HepG2 (cell line): Measurements from ENCODE around the gene MADD. TPM values are rescaled to one million over a fixed set of nuclear protein-coding genes. Genes with fewer than 3 reads are reported as not detected.

ENCODE experiments used
- CREB3 ChIP-seq: sonication (generic); formaldehyde crosslinking; IDR thresholded peaks from 2 replicates; pipeline ENCODE4 v1.5.0; 2020; ENCODE audit warnings: missing genetic modification reagents
- FOXA3 ChIP-seq: IDR thresholded peaks from 2 replicates; pipeline ENCODE4 v1.6.1; 2016; ENCODE audit warnings: missing genetic modification reagents, missing compliant biosample characterization
- JDP2 ChIP-seq: sonication (generic); formaldehyde crosslinking; IDR thresholded peaks from 2 replicates; pipeline ENCODE4 v1.8.1; 2022; ENCODE audit warnings: missing genetic modification reagents, borderline replicate concordance
- KAT2B ChIP-seq: fragments of 150-350 bp; IDR thresholded peaks from 2 replicates; pipeline ENCODE4 v1.6.1; 2014; ENCODE audit warnings: low read depth, low read length, borderline replicate concordance
- MED1 ChIP-seq: sonication (generic); formaldehyde crosslinking; IDR thresholded peaks from 2 replicates; pipeline ENCODE4 v1.4.0; 2020; ENCODE audit warnings: missing genetic modification reagents
- MXD4 ChIP-seq: IDR thresholded peaks from 2 replicates; pipeline ENCODE4 v1.6.1; 2016; ENCODE audit warnings: mild to moderate bottlenecking, missing biosample characterization, missing genetic modification reagents
- MZF1 ChIP-seq: sonication (generic); formaldehyde crosslinking; IDR thresholded peaks from 2 replicates; pipeline ENCODE4 v1.8.1; 2023; ENCODE audit warnings: mild to moderate bottlenecking, missing genetic modification reagents, borderline replicate concordance
- NR3C1 ChIP-seq: sonication (generic); formaldehyde crosslinking; IDR thresholded peaks from 2 replicates; pipeline ENCODE4 v1.4.0; 2020; ENCODE audit warnings: missing genetic modification reagents
- POGK ChIP-seq: sonication (generic); formaldehyde crosslinking; conservative IDR thresholded peaks from 2 replicates; pipeline ENCODE4 v1.8.0; 2022; ENCODE audit warnings: mild to moderate bottlenecking, moderate library complexity, missing genetic modification reagents
- RFXANK ChIP-seq: IDR thresholded peaks from 2 replicates; pipeline ENCODE4 v1.6.1; 2016
- SNAI1 ChIP-seq: sonication (generic); formaldehyde crosslinking; IDR thresholded peaks from 2 replicates; pipeline ENCODE4 v1.5.0; 2020; ENCODE audit warnings: mild to moderate bottlenecking, missing genetic modification reagents, borderline replicate concordance
- SOX13 ChIP-seq, 3 experiments: fragments of 450-650 bp in 1 of 3; sonication (generic) in 1 of 3; formaldehyde crosslinking in 1 of 3; IDR thresholded peaks in 2 of 3; conservative IDR thresholded peaks in 1 of 3; 2 replicates each; pipeline versions ENCODE4 v1.5.0 to v1.6.1; 2016 to 2020; ENCODE audit warnings: antibody characterized with exemption in 1 of 3, mild to moderate bottlenecking in 1 of 3, missing compliant biosample characterization in 1 of 3, missing genetic modification reagents in 1 of 3, moderate library complexity in 1 of 3
- TOE1 ChIP-seq: sonication (generic); formaldehyde crosslinking; IDR thresholded peaks from 2 replicates; pipeline ENCODE4 v1.4.0; 2020; ENCODE audit warnings: mild to moderate bottlenecking, missing genetic modification reagents
- U2AF2 ChIP-seq: fragments of 200-400 bp; formaldehyde crosslinking; IDR thresholded peaks from 2 replicates; pipeline ENCODE4 v1.6.1; 2017; ENCODE audit warnings: low read depth, mild to moderate bottlenecking, low read length
- YY1 ChIP-seq: IDR thresholded peaks from 2 replicates; pipeline ENCODE4 v1.6.1; 2011; ENCODE audit warnings: low read length, low read depth, moderate library complexity, mild to moderate bottlenecking; ENCODE audit not compliant: insufficient read depth, insufficient replicate concordance
- ZNF207 ChIP-seq: fragments of 450-650 bp; IDR thresholded peaks from 2 replicates; pipeline ENCODE4 v1.6.1; 2016; ENCODE audit warnings: antibody characterized with exemption, borderline replicate concordance
- ZNF264 ChIP-seq: sonication (generic); formaldehyde crosslinking; IDR thresholded peaks from 2 replicates; pipeline ENCODE4 v1.4.0; 2020; ENCODE audit warnings: missing genetic modification reagents
- ZNF30 ChIP-seq: sonication (generic); formaldehyde crosslinking; IDR thresholded peaks from 2 replicates; pipeline ENCODE4 v1.5.0; 2020; ENCODE audit warnings: mild to moderate bottlenecking, missing genetic modification reagents
- ZNF557 ChIP-seq: sonication (generic); formaldehyde crosslinking; IDR thresholded peaks from 2 replicates; pipeline ENCODE4 v1.4.0; 2020; ENCODE audit warnings: missing genetic modification reagents
- polyA plus RNA-seq, 8 experiments: library from polyadenylated mRNA; depleted of rRNA in 3 of 8; stranded (reverse) in 7 of 8; unstranded in 1 of 8; fragments of >200 nt; fragmentation: Illumina TruSeq in 4 of 8; extraction: Trizol in 4 of 8; gene quantifications; 2 replicates each; pipeline versions ENCODE4 v1.2.1 to v1.2.3, GENCODE V29; 2011 to 2016; ENCODE audit warnings: low read depth in 4 of 8, missing spikeins in 1 of 8, mixed read lengths in 1 of 8; ENCODE audit not compliant: insufficient read depth in 1 of 8
- total RNA-seq, 5 experiments: library from RNA; depleted of rRNA; stranded (reverse); fragments of >200 nt; fragmentation: Illumina TruSeq; extraction: Trizol; gene quantifications; 2 replicates each; pipeline ENCODE4 v1.2.3, GENCODE V29; 2016; ENCODE audit warnings: low read depth in 1 of 5
- TF ChIP-seq, protein P1 (sequence below): IDR thresholded peaks from 2 replicates; pipeline ENCODE4 v1.6.1; 2016; ENCODE audit warnings: mild to moderate bottlenecking
- TF ChIP-seq, protein P2 (sequence below): sonication (generic); formaldehyde crosslinking; IDR thresholded peaks from 2 replicates; pipeline ENCODE4 v1.8.1; 2023; ENCODE audit warnings: mild to moderate bottlenecking, missing genetic modification reagents
- TF ChIP-seq, protein P3 (sequence below): sonication (generic); formaldehyde crosslinking; IDR thresholded peaks from 2 replicates; pipeline ENCODE4 v1.5.1; 2020; ENCODE audit warnings: mild to moderate bottlenecking, missing genetic modification reagents, borderline replicate concordance
- TF ChIP-seq, protein P4 (sequence below): sonication (generic); formaldehyde crosslinking; IDR thresholded peaks from 2 replicates; pipeline ENCODE4 v1.4.0; 2020; ENCODE audit warnings: missing genetic modification reagents

MADD gene
- total and polyA plus RNA-seq, 2 of the 13 experiments (the other 11 are each of a cell fraction or from before 2014, with no cell fraction given), result 18.0 to 29.2 TPM

GRCh38 chr11:47257517-47258316 lies 12.2 kb upstream of the MADD start, which contains the start of gene NR1H3 (continued):
- peak; percentile 62; the same call in 1 of the 2 replicates for TF ChIP-seq MED1 (CRISPR knock-in tag)
- TF ChIP-seq MXD4 (CRISPR knock-in tag), result no peak
- no peak for TF ChIP-seq ZNF207
- peak; percentile 9 for TF ChIP-seq YY1
- no peak for TF ChIP-seq TOE1 (CRISPR knock-in tag)
- TF ChIP-seq JDP2 (CRISPR knock-in tag), result no peak
- peak; percentile 85; the same call in 1 of the 2 replicates for TF ChIP-seq POGK (CRISPR knock-in tag)
- TF ChIP-seq FOXA3 (CRISPR knock-in tag), result peak; percentile 6; the same call in 1 of the 2 replicates
- TF ChIP-seq SNAI1 (CRISPR knock-in tag), result 0 out of 2 replicates have a peak, but pooled peaks have one; percentile 11
- no peak for TF ChIP-seq KAT2B
- TF ChIP-seq, protein P1, sequence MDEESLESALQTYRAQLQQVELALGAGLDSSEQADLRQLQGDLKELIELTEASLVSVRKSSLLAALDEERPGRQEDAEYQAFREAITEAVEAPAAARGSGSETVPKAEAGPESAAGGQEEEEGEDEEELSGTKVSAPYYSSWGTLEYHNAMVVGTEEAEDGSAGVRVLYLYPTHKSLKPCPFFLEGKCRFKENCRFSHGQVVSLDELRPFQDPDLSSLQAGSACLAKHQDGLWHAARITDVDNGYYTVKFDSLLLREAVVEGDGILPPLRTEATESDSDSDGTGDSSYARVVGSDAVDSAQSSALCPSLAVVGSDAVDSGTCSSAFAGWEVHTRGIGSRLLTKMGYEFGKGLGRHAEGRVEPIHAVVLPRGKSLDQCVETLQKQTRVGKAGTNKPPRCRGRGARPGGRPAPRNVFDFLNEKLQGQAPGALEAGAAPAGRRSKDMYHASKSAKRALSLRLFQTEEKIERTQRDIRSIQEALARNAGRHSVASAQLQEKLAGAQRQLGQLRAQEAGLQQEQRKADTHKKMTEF, result peak; percentile 44; the same call in 1 of the 2 replicates
- no peak for TF ChIP-seq RFXANK (CRISPR knock-in tag)
- no peak for TF ChIP-seq CREB3 (CRISPR knock-in tag)
- TF ChIP-seq NR3C1 (CRISPR knock-in tag), result no peak
- no peak for TF ChIP-seq ZNF30 (CRISPR knock-in tag)
- TF ChIP-seq MZF1 (CRISPR knock-in tag), result no peak
- no peak for TF ChIP-seq U2AF2
- no peak for TF ChIP-seq ZNF557 (CRISPR knock-in tag)
- TF ChIP-seq, protein P2, sequence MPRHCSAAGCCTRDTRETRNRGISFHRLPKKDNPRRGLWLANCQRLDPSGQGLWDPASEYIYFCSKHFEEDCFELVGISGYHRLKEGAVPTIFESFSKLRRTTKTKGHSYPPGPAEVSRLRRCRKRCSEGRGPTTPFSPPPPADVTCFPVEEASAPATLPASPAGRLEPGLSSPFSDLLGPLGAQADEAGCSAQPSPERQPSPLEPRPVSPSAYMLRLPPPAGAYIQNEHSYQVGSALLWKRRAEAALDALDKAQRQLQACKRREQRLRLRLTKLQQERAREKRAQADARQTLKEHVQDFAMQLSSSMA (CRISPR knock-in tag), result no peak
- TF ChIP-seq ZNF264, result no peak
- TF ChIP-seq, protein P3, sequence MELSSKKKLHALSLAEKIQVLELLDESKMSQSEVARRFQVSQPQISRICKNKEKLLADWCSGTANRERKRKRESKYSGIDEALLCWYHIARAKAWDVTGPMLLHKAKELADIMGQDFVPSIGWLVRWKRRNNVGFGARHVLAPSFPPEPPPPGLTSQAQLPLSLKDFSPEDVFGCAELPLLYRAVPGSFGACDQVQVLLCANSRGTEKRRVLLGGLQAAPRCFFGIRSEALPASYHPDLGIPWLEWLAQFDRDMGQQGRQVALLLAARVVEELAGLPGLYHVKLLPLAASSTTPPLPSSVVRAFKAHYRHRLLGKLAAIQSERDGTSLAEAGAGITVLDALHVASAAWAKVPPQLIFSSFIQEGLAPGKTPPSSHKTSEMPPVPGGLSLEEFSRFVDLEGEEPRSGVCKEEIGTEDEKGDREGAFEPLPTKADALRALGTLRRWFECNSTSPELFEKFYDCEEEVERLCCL, result no peak
- TF ChIP-seq, protein P4, sequence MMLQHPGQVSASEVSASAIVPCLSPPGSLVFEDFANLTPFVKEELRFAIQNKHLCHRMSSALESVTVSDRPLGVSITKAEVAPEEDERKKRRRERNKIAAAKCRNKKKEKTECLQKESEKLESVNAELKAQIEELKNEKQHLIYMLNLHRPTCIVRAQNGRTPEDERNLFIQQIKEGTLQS (CRISPR knock-in tag), result no peak
- no peak for TF ChIP-seq SOX13 (IDR thresholded peaks at IDR 0.05)
- TF ChIP-seq SOX13 (CRISPR knock-in tag; conservative IDR thresholded peaks at IDR 0.05 in 1 of 2, IDR thresholded peaks at IDR 0.05 in 1 of 2), result no peak
